Common myeloid progenitor, CD34-positive (primary cell): Measurements from ENCODE around the gene B3GALNT1.
"Not testable (repeated sequence)": the region's sequence is repeated elsewhere in the genome, so short reads cannot be mapped to it uniquely, and the experiment has no call there.

ENCODE experiments used
- CTCF ChIA-PET: fragments of 350-600 bp; sonication (Branson Sonifier 250); formaldehyde crosslinking; loops from one replicate; lab custom pipeline; 2021; ENCODE audit warnings: antibody characterized with exemption; lab: Charles Lee
- POLR2A ChIA-PET: fragments of 350-600 bp; sonication (Branson Sonifier 250); formaldehyde crosslinking; loops from one replicate; lab custom pipeline; 2021; ENCODE audit warnings: antibody characterized with exemption; lab: Charles Lee
- DNase-seq, 3 donors: peaks; one replicate each; pipeline versions ENCODE4 v3.0.0 to v3.0.0-alpha.2; 2013
- H3K27ac ChIP-seq, 2 experiments: 1 replicate in 1 of 2; 2 replicates in 1 of 2; pipeline ENCODE4 v1.7.0; 2013; ENCODE audit warnings: inconsistent platforms in 2 of 2, low read length in 2 of 2, mild to moderate bottlenecking in 2 of 2, low read depth in 1 of 2, moderate library complexity in 1 of 2; ENCODE audit not compliant: severe bottlenecking in 2 of 2, insufficient read depth in 1 of 2, poor library complexity in 1 of 2
- H3K27me3 ChIP-seq, 5 experiments: replicated peaks in 2 of 5; 1 replicate in 3 of 5; 2 replicates in 2 of 5; pipeline versions ENCODE4 v1.6.1 to v1.7.0; 2013; ENCODE audit warnings: low read length in 4 of 5, mild to moderate bottlenecking in 2 of 5, moderate library complexity in 2 of 5, inconsistent platforms in 1 of 5; ENCODE audit not compliant: insufficient read depth in 5 of 5, control insufficient read depth in 4 of 5
- H3K36me3 ChIP-seq, 4 experiments: 1 replicate in 2 of 4; 2 replicates in 2 of 4; pipeline versions ENCODE4 v1.6.1 to v1.7.0; 2013; ENCODE audit warnings: low read length in 3 of 4, control low read depth in 1 of 4, mild to moderate bottlenecking in 1 of 4; ENCODE audit not compliant: control insufficient read depth in 4 of 4, insufficient read depth in 4 of 4
- H3K4me1 ChIP-seq, 4 experiments: 1 replicate in 3 of 4; 2 replicates in 1 of 4; pipeline versions ENCODE4 v1.6.1 to v1.7.1; 2013; ENCODE audit warnings: low read length in 3 of 4, mild to moderate bottlenecking in 3 of 4, control low read depth in 1 of 4, inconsistent platforms in 1 of 4, moderate library complexity in 1 of 4; ENCODE audit not compliant: control insufficient read depth in 4 of 4, insufficient read depth in 4 of 4; ENCODE audit errors: control extremely low read depth in 1 of 4
- H3K4me3 ChIP-seq, 7 experiments: 1 replicate in 4 of 7; 2 replicates in 3 of 7; pipeline versions ENCODE4 v1.5.1 to v1.7.0; 2013; ENCODE audit warnings: mild to moderate bottlenecking in 7 of 7, low read length in 6 of 7, moderate library complexity in 6 of 7, inconsistent platforms in 2 of 7, low read depth in 2 of 7, control low read depth in 1 of 7; ENCODE audit not compliant: insufficient read depth in 4 of 7, control insufficient read depth in 1 of 7; ENCODE audit errors: extremely low read depth in 1 of 7
- H3K9me3 ChIP-seq, 5 experiments: 1 replicate in 4 of 5; 2 replicates in 1 of 5; pipeline versions ENCODE4 v1.6.1 to v1.7.1; 2013; ENCODE audit warnings: low read length in 4 of 5, mild to moderate bottlenecking in 2 of 5, inconsistent platforms in 1 of 5, low read depth in 1 of 5, moderate library complexity in 1 of 5; ENCODE audit not compliant: control insufficient read depth in 4 of 5, insufficient read depth in 2 of 5; ENCODE audit errors: control extremely low read depth in 1 of 5
- WGBS: methylation state at CpG from one replicate; pipeline ENCODE4 v1.1.5; 2013; ENCODE audit not compliant: insufficient coverage; 5-methylcytosine and 5-hydroxymethylcytosine counted together

The B3GALNT1 gene

GRCh38 chr3:161034913-161035550, 70.1 kb downstream of the B3GALNT1 start:
- Histone ChIP-seq H3K4me3 (peak overlapping the region in 2 of 7 experiments; percentile 47 to 48), H3K27ac (peak overlapping the region in 1 of 2 experiments; percentile 10), H3K4me1 (peaks cover 2 to 22% (median 13%) of the 10 kb centered on the region in 4 experiments)
- H3K9me3 ChIP-seq, POLR2A ChIA-PET, H3K27me3 ChIP-seq, H3K36me3 ChIP-seq: not testable (repeated sequence)
- CTCF ChIA-PET: interaction anchor here (0.8 to 1.6 kb wide), 2 partner anchors 52 to 78 kb away, joined by 3 read pairs; no protein-coding TSS in a partner anchor
- 0% methylated on average over 3 of the region's 5 CpGs for WGBS
- DNase-seq: peak; percentile 72 to 88 (median 78)
